ENCODE measurements around the gene LY6G5C. TPM values are rescaled to one million over a fixed set of nuclear protein-coding genes. Genes with fewer than 3 reads are reported as not detected.

Gene LY6G5C
- total and polyA plus RNA-seq, 9 of the 15 experiments (the other 6 are each of a cell fraction or from before 2014, with no cell fraction given): 0.10 to 0.67 (median 0.46) TPM; not detected in 4

GRCh38 chr6:31663961-31664789, 16.7 kb downstream of the LY6G5C start (continued):
- TF ChIP-seq PYGO2 (tag; IDR thresholded peaks at IDR 0.05) (0 out of 2 replicates have a peak, but pooled peaks have one; percentile 24), ILK (tag; IDR thresholded peaks at IDR 0.05; ENCODE audit: borderline replicate concordance, low read depth) (no peak), ZNF507 (tag; conservative IDR thresholded peaks at IDR 0.05) (no peak), HLTF (IDR thresholded peaks at IDR 0.05) (peak; percentile 69; the same call in 1 of the 2 replicates), NFE2L1 (tag; IDR thresholded peaks at IDR 0.05; ENCODE audit: borderline replicate concordance, low read depth) (no peak), HEY1 (CRISPR knock-in tag; IDR thresholded peaks at IDR 0.05; ENCODE audit: borderline replicate concordance) (no peak), KDM4B (IDR thresholded peaks at IDR 0.05; ENCODE audit: borderline replicate concordance in 2 of 2, low read depth in 1 of 2) (no peak), DIDO1 (tag; IDR thresholded peaks at IDR 0.05; ENCODE audit: low read depth) (no peak), SMAD3 (CRISPR knock-in tag; conservative IDR thresholded peaks at IDR 0.05) (no peak), ATF7 (IDR thresholded peaks at IDR 0.05) (peak; percentile 55; the same call in 1 of the 2 replicates), BDP1 (IDR thresholded peaks at IDR 0.05; ENCODE audit: insufficient read depth, insufficient read length) (no peak), ZC3H8 (IDR thresholded peaks at IDR 0.05) (no peak), CLOCK (CRISPR knock-in tag; IDR thresholded peaks at IDR 0.05; ENCODE audit: borderline replicate concordance) (no peak), ZNF398 (CRISPR knock-in tag; IDR thresholded peaks at IDR 0.05) (no peak)
